ENCODE data around the gene TRPC4AP. TPM values are rescaled to one million over a fixed set of nuclear protein-coding genes. Genes with fewer than 3 reads are reported as not detected.
"Not testable (repeated sequence)": the region's sequence is repeated elsewhere in the genome, so short reads cannot be mapped to it uniquely, and the experiment has no call there.

The TRPC4AP gene
- total RNA-seq, 2 donors from 2014 or later, result 65.4 to 76.6 TPM

GRCh38 chr20:35054814-35055213 is 37.8 kb downstream of the TRPC4AP start:
- Histone ChIP-seq H3K4me1 (replicated peaks) (no peaks in the 10 kb centered on the region), H3K36me3 (no peaks in the 10 kb centered on the region), H3K27ac (no peak overlapping the region), H3K27me3 (replicated peaks; ENCODE audit: insufficient read depth) (no peaks in the 10 kb centered on the region), H3K9me3 (no peaks in the 10 kb centered on the region), H3K4me3 (no peak overlapping the region)
- TF ChIP-seq POLR2A (IDR thresholded peaks at IDR 0.05), result no peak
- TF ChIP-seq POLR2AphosphoS5 (IDR thresholded peaks at IDR 0.05), result no peak
- no peak for TF ChIP-seq CTCF (IDR thresholded peaks at IDR 0.05)
- intact Hi-C loops (cut with DNase I), result no loop called here
- WGBS, result 68% methylated on average over 2 of the region's 2 CpGs
- no peak for DNase-seq (ENCODE audit: low spot score)

- H3K4me1 ChIP-seq (replicated peaks); intact Hi-C loops (cut with DNase I); DNase-seq (ENCODE audit: low spot score); H3K4me3 ChIP-seq; H3K36me3 ChIP-seq; H3K27me3 ChIP-seq (replicated peaks; ENCODE audit: insufficient read depth); H3K27ac ChIP-seq; H3K9me3 ChIP-seq: not testable (repeated sequence)
- WGBS, result 87% methylated on average over 5 of the region's 5 CpGs
Measured at GRCh38 chr20:35052616-35053015, 40.0 kb downstream of the TRPC4AP start.

- TF ChIP-seq CTCF (IDR thresholded peaks at IDR 0.05) (no peak), POLR2A (IDR thresholded peaks at IDR 0.05) (no peak), POLR2AphosphoS5 (IDR thresholded peaks at IDR 0.05) (no peak)
- WGBS, result 62% methylated on average over 5 of the region's 5 CpGs
- Histone ChIP-seq H3K36me3 (peaks cover 0 to 7% of the 10 kb centered on the region in 2 donors), H3K9me3 (no peaks in the 10 kb centered on the region), H3K4me3 (no peak overlapping the region), H3K27ac (no peak overlapping the region), H3K4me1 (replicated peaks) (no peaks in the 10 kb centered on the region), H3K27me3 (replicated peaks; ENCODE audit: insufficient read depth) (no peaks in the 10 kb centered on the region)
- intact Hi-C loops (cut with DNase I), result no loop called here
- DNase-seq (ENCODE audit: low spot score), result peak; percentile 6
Measured at GRCh38 chr20:35049776-35050352, 42.7 kb downstream of the TRPC4AP start.

- 100% methylated on average over 1 of the region's 1 CpG for WGBS
- Histone ChIP-seq H3K4me3 (no peak overlapping the region), H3K4me1 (replicated peaks) (no peaks in the 10 kb centered on the region), H3K27me3 (replicated peaks; ENCODE audit: insufficient read depth) (no peaks in the 10 kb centered on the region), H3K27ac (no peak overlapping the region), H3K9me3 (no peaks in the 10 kb centered on the region), H3K36me3 (peaks cover 0 to 7% of the 10 kb centered on the region in 2 donors)
- intact Hi-C loops (cut with DNase I), result no loop called here
- no peak for TF ChIP-seq POLR2AphosphoS5 (IDR thresholded peaks at IDR 0.05)
- TF ChIP-seq CTCF (IDR thresholded peaks at IDR 0.05), result no peak
- no peak for TF ChIP-seq POLR2A (IDR thresholded peaks at IDR 0.05)
- no peak for DNase-seq (ENCODE audit: low spot score)
Measured at GRCh38 chr20:35048739-35049138, 43.9 kb downstream of the TRPC4AP start.

GRCh38 chr20:35042268-35042667 is 50.3 kb downstream of the TRPC4AP start:
- DNase-seq (ENCODE audit: low spot score), result no peak
- Histone ChIP-seq H3K36me3 (no peaks in the 10 kb centered on the region), H3K9me3 (no peaks in the 10 kb centered on the region), H3K4me1 (replicated peaks) (no peaks in the 10 kb centered on the region), H3K4me3 (no peak overlapping the region), H3K27me3 (replicated peaks; ENCODE audit: insufficient read depth) (no peaks in the 10 kb centered on the region), H3K27ac (no peak overlapping the region)
- intact Hi-C loops (cut with DNase I), result no loop called here
- TF ChIP-seq POLR2AphosphoS5 (IDR thresholded peaks at IDR 0.05), result no peak
- TF ChIP-seq POLR2A (IDR thresholded peaks at IDR 0.05), result no peak
- no peak for TF ChIP-seq CTCF (IDR thresholded peaks at IDR 0.05)

Data from prostate gland (tissue), 2 donors.